Measurements from ENCODE around the gene GPR152. TPM values are rescaled to one million over a fixed set of nuclear protein-coding genes. Genes with fewer than 3 reads are reported as not detected.
A peak's percentile ranks its signal among the peaks of the same experiment; 100 is the strongest.
"Not testable (repeated sequence)": the region's sequence is repeated elsewhere in the genome, so short reads cannot be mapped to it uniquely, and the experiment has no call there.

Gene GPR152
- total RNA-seq, 1 experiment from 2014 or later: not detected

DNA sequence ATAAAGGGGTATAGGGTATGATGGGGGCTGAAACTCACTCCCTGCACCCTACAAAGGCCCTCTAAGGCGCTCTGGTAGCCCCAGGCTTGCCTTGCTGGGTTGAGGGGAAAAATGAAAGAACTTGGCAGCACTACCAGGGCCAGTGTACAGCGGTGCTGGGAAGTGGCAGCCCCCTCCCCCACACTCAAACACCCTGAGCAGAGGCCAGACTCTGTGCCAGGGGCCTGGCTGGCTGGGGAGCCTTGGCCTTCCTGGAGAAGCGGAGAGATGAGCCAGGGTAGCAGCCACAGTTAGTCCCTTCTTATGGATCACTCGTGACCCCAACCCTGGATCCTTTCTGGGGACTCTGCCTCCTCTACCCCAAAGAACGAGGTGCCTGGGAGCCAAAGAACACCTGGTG, 13.8 kb upstream of the GPR152 start:
- H3K27me3 Mint-ChIP-seq (ENCODE audit: unreplicated experiment): no peaks in the 10 kb centered on the region
- no peak overlapping the region for H3K4me3 Mint-ChIP-seq (ENCODE audit: low read depth, unreplicated experiment)
- peaks cover 39% of the 10 kb centered on the region for H3K4me1 Mint-ChIP-seq (ENCODE audit: low read depth, unreplicated experiment)
- intact Hi-C loops (cut with micrococcal nuclease; ENCODE audit: unreplicated experiment): no loop called here
- H3K9me3 Mint-ChIP-seq (ENCODE audit: low read depth, unreplicated experiment): no peaks in the 10 kb centered on the region
- no peak for DNase-seq
- CTCF ChIA-PET: no interaction called here
- peaks cover 55% of the 10 kb centered on the region for H3K36me3 Mint-ChIP-seq (ENCODE audit: insufficient read depth, unreplicated experiment)
- BruUV-seq (replicated peaks): no TSS peak
- no peak overlapping the region for H3K27ac Mint-ChIP-seq (ENCODE audit: unreplicated experiment)
- TF ChIP-seq, protein P1, sequence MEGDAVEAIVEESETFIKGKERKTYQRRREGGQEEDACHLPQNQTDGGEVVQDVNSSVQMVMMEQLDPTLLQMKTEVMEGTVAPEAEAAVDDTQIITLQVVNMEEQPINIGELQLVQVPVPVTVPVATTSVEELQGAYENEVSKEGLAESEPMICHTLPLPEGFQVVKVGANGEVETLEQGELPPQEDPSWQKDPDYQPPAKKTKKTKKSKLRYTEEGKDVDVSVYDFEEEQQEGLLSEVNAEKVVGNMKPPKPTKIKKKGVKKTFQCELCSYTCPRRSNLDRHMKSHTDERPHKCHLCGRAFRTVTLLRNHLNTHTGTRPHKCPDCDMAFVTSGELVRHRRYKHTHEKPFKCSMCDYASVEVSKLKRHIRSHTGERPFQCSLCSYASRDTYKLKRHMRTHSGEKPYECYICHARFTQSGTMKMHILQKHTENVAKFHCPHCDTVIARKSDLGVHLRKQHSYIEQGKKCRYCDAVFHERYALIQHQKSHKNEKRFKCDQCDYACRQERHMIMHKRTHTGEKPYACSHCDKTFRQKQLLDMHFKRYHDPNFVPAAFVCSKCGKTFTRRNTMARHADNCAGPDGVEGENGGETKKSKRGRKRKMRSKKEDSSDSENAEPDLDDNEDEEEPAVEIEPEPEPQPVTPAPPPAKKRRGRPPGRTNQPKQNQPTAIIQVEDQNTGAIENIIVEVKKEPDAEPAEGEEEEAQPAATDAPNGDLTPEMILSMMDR (IDR thresholded peaks at IDR 0.05; ENCODE audit: unreplicated experiment): no peak

DNA sequence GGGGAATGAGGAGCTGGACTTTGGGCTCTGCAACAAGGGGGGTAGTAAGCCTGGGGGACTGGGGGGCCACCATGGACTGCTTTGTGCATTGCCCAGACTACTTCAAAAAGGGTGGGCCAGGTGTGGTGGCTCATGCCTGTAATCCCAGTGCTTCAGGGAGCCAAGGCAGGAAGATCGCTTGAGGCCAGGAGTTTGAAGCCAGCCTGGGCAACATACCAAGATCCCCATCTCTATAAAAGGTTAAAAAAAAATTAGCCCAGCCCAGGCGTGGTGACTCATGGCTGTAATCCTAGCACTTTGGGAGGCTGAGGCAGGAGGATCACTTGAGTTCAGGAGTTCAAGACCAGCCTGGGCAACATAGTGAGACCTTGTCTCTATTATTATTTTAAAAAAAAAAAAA, 13.0 kb upstream of the GPR152 start:
- peak overlapping the region; percentile 91 for H3K27ac Mint-ChIP-seq (ENCODE audit: unreplicated experiment)
- H3K4me1 Mint-ChIP-seq (ENCODE audit: low read depth, unreplicated experiment): peaks cover 35% of the 10 kb centered on the region
- peaks cover 63% of the 10 kb centered on the region for H3K36me3 Mint-ChIP-seq (ENCODE audit: insufficient read depth, unreplicated experiment)
- DNase-seq; intact Hi-C loops (cut with micrococcal nuclease; ENCODE audit: unreplicated experiment); BruUV-seq (replicated peaks); H3K27me3 Mint-ChIP-seq (ENCODE audit: unreplicated experiment); H3K9me3 Mint-ChIP-seq (ENCODE audit: low read depth, unreplicated experiment): not testable (repeated sequence)
- H3K4me3 Mint-ChIP-seq (ENCODE audit: low read depth, unreplicated experiment): peak overlapping the region; percentile 94
- CTCF ChIA-PET: interaction anchor here (0.6 to 1.0 kb wide), 2 partner anchors 14 to 16 kb away, joined by 4 to 8 read pairs; partner anchors contain the start of gene GPR152

DNA sequence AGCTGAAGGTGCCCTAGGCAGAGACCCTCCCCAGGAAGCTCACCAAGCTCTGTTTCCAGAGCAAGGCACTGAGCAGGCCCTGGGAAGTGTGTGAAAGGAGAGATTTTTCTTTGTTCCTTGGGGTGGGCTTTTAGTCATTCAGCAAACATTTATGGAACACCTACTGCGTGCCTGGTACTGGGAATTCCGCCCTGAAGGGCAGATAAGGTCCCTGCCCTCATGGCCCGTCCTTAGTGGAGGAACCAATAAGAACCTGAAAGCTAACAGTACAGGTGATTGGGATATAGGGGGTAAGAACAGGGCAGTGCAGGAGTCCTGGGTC, 12.6 kb upstream of the GPR152 start:
- H3K27me3 Mint-ChIP-seq (ENCODE audit: unreplicated experiment): no peaks in the 10 kb centered on the region

DNA sequence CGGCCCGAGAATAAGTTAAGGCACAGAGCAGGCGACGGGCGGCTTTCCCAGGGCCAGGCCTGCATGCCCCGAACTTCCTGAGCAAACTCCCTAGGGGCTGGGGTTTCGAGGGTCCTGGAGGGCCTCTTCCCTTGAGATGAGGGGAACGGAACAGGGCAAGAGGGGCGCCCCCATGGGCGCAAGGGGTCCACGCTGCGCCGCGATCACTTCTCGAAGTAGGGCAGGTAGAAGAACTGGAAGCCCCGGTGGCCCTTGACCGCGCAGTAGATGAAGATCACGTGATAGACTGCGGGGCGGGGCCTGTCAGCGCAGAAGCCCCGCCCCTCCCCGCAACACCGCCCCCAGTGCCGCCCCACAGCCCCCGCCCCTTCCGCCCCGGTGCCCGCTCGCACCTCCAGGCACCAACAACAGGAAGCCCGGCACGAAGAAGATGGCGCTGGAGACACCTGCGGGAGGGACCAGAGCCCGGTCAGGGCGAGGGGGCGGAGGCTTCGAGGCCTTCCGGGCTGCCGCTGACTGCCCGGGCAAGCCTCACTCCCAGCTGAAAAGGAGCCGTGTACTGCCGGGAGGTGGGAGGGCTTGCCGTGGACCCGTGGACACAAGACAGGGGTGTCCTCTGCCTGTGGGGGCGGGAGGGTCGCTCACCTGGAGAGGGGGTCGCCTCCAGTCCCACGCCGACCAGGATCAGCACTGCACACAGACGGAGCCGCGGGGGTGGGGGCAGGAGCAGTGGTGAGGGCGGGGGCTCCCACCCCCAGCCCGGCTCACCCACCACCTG, 12.1 kb upstream of the GPR152 start:
- TF ChIP-seq, protein P1 (IDR thresholded peaks at IDR 0.05; ENCODE audit: unreplicated experiment): no peak
- CTCF ChIA-PET: interaction anchor here (0.7 to 1.0 kb wide), 2 partner anchors 13 to 14 kb away, joined by 6 to 8 read pairs; partner anchors contain the start of gene GPR152
- DNase-seq: peak; percentile 95
- Mint-ChIP-seq H3K36me3 (ENCODE audit: insufficient read depth, unreplicated experiment) (peaks cover 66% of the 10 kb centered on the region), H3K4me3 (ENCODE audit: low read depth, unreplicated experiment) (peak overlapping the region; percentile 94), H3K27ac (ENCODE audit: unreplicated experiment) (peak overlapping the region; percentile 91), H3K9me3 (ENCODE audit: low read depth, unreplicated experiment) (no peaks in the 10 kb centered on the region), H3K27me3 (ENCODE audit: unreplicated experiment) (no peaks in the 10 kb centered on the region), H3K4me1 (ENCODE audit: low read depth, unreplicated experiment) (peaks cover 35% of the 10 kb centered on the region)
- intact Hi-C loops (cut with micrococcal nuclease; ENCODE audit: unreplicated experiment): no loop called here
- no TSS peak for BruUV-seq (replicated peaks)

More for the DNA sequence above, 12.6 kb upstream of the GPR152 start:
- no peaks in the 10 kb centered on the region for H3K9me3 Mint-ChIP-seq (ENCODE audit: low read depth, unreplicated experiment)
- peaks cover 35% of the 10 kb centered on the region for H3K4me1 Mint-ChIP-seq (ENCODE audit: low read depth, unreplicated experiment)
- H3K4me3 Mint-ChIP-seq (ENCODE audit: low read depth, unreplicated experiment): peak overlapping the region; percentile 94
- peak overlapping the region; percentile 91 for H3K27ac Mint-ChIP-seq (ENCODE audit: unreplicated experiment)
- TF ChIP-seq, protein P1 (IDR thresholded peaks at IDR 0.05; ENCODE audit: unreplicated experiment): no peak
- intact Hi-C loops (cut with micrococcal nuclease; ENCODE audit: unreplicated experiment): no loop called here
- no peak for DNase-seq
- TSS peak; percentile 69 for BruUV-seq (replicated peaks)
- peaks cover 63% of the 10 kb centered on the region for H3K36me3 Mint-ChIP-seq (ENCODE audit: insufficient read depth, unreplicated experiment)
- CTCF ChIA-PET: interaction anchor here (0.6 to 1.0 kb wide), 3 partner anchors 13 to 17 kb away, joined by 4 to 8 read pairs (median 6); partner anchors contain the start of gene GPR152
